Measurements from ENCODE around the gene PSMA5.
A peak's percentile ranks its signal among the peaks of the same experiment; 100 is the strongest.
"Not testable (repeated sequence)": the region's sequence is repeated elsewhere in the genome, so short reads cannot be mapped to it uniquely, and the experiment has no call there.

PSMA5 gene

DNA sequence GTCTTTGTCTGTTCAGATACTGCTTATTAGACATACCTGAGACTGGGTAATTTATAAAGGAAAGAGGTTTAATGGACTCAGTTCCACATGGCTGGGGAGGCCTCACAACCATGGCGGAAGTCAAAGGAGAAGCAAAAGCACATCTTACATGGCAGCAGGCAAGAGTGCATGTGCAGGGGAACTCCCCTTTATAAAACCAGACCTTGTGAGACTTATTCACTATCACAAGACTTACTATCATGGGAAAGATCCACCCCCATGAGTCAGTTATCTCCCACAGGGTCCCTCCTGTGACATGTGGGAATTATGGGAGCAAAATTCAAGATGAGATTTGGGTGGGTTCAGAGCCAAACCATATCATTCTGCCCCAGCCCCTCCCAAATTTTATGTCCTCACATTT, 7.1 kb upstream of the PSMA5 start:
- no peak for DNase-seq (ENCODE audit: low read depth, low spot score)

DNA sequence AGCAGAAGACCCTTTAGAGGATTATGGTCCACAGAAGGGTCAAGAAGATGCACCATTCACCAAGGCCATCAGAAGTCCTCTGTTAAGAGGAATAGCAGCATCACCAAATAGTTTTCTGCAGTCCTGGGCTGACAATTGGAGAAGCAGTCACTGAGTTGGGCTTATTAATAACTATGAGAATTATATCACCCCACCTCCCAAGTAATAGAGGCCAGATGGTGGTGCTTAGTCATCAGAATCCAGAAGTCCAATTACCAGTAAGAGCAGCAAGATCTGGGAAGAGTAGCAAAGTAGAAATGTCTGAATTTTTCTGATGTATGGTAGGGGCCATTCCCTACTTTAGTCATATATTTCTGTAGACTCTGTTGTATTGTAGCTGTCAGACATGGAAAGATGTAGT, 6.1 kb upstream of the PSMA5 start:
- no peak for DNase-seq (ENCODE audit: low read depth, low spot score)

- DNase-seq (ENCODE audit: low read depth, low spot score): no peak
Measured at GRCh38 chr1:109427171-109427467, 871 bp upstream of the PSMA5 start.

- no peak for DNase-seq (ENCODE audit: low read depth, low spot score)
Measured at GRCh38 chr1:109425391-109426280, 612 bp downstream of the PSMA5 start.

GRCh38 chr1:109423498-109423897, 2.8 kb downstream of the PSMA5 start:
- DNase-seq (ENCODE audit: low read depth, low spot score): no peak

DNA sequence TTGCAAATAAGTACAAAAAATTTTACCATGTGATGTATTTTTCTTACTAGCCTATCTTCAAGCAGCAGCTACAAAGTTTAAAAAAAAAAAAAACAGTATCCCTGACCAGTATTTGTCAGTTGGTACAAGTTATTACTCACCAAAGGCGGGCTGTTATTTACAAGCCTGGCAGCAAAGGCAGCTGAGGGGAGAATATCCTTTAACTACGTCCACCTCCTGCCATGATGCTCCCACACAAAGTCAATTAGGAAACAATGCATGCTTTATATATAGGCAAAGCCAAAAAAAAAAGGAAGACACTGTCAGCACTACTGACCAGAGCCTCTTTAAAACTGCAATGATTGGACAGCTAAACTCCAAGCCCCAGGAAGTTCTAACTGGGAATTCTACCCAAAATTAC, 13.7 kb downstream of the PSMA5 start:
- DNase-seq (ENCODE audit: low read depth, low spot score): no peak

- DNase-seq (ENCODE audit: low read depth, low spot score): no peak
Measured at GRCh38 chr1:109404838-109405237, 21.4 kb downstream of the PSMA5 start.

DNA sequence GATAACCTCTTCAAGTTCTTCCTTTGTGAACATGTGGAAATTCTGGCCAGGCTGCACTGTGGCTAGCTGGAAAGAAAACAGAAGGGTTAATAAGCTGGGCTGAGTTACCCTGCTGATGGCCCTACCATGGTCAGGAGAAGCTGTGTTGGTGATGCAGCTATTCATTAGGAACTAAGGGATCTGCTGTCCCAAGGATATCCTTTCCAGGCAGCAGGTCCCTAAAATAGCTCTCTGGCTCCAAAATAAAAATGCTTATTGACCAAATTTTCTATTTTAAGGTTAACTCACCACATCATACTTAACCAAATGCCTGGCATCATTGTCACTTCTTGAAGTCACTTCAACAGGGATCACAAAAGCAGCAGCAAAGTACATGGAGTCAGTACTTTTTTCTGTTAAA, 24.2 kb downstream of the PSMA5 start:
- DNase-seq (ENCODE audit: low read depth, low spot score): no peak

DNA sequence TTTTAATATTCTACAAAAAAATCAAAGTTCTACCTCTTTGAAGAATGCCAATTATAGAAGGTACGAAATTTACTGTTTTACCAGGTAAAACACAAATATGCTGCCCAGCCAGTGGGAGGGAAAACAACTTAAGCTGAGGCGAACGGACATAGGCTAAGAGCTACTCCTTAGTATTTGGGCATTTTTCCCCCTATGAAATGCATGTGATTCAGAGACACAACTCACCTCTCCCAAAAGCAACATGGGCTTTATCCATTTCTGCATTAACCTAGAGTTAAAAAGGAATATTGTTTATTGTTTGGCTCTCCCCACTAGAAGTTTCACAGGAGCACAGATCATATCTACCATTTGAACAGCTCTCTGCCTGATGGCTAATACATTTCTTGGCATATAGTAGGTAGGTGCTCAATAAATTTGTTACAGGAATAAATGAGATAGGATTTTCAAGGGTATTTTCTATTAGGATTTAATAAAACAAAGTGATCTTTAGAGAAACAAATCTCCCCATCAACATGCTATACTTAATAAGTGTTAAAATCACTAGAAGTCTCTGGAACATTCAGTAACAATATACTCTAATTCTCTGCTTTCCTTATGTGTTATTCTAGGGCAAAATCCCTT, 26.1 kb downstream of the PSMA5 start:
- DNase-seq (ENCODE audit: low read depth, low spot score): no peak

DNA sequence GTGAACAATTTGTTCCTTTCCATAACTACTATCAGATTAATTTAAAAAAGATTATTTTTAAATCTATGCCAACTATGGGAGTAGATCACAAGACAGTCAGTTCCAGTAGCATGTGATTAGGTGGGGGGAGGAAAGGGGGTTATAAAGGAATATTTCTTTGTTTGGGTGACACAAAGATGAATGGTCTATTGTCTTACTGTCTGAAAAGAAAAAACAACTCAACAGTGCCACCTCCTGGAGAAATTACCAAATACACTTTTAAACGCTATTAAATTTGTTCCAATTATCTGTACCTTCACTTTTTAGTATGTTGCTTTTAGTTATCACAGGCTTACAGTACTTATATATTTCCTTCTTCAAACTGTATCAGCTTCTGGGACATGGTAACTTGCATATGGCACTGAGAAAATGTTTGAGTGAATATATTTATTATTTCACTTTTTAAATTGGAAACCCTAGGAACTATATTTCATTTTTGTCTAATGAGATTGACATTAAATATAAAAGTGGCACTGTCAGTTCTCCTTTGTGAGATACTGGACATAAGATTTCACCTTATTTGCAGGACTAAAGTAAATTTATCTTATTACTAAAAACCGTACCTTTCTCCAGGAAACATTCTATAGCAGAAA, 26.8 kb downstream of the PSMA5 start:
- DNase-seq (ENCODE audit: low read depth, low spot score): no peak

DNA sequence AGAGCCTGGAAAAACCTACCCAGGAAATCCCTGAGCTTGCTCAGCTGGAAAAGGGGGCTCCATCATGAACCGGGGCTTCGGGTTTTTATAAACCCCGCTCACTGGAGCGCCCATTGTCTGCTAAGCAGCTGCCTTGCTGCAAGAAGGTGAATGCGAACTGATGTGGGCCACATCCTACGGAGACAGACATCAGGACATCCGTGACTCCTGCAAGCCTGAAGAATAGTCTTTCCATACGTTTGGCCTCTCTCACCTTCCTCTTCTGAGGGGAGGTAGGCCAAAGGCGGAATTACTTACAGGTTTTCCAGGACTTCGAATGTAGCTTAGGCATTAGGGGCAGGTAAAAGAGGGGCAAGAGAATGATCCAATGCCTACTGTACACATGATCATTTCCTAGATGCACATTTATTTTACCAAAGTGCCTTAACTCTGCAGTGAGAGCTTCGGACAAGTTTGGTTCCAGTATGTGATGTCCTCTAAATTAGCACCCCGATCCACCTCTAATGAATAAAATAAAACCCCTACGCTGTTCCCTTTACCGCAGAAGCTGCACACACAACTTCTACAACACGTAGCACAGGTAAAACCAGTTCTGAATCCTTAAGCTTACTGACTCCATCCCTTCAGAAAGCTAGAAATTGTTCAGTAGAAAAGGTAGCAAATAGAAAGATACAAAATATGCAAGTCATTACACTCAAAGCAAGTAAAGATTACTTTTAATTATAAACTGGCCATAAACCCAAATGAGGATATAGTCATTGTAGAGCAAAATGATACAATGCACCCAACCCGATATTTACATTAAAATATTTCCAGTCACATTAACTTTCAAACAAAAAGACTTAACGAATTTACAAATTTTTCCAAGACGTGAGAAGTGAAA, 27.7 kb downstream of the PSMA5 start:
- DNase-seq (ENCODE audit: low read depth, low spot score): no peak

DNA sequence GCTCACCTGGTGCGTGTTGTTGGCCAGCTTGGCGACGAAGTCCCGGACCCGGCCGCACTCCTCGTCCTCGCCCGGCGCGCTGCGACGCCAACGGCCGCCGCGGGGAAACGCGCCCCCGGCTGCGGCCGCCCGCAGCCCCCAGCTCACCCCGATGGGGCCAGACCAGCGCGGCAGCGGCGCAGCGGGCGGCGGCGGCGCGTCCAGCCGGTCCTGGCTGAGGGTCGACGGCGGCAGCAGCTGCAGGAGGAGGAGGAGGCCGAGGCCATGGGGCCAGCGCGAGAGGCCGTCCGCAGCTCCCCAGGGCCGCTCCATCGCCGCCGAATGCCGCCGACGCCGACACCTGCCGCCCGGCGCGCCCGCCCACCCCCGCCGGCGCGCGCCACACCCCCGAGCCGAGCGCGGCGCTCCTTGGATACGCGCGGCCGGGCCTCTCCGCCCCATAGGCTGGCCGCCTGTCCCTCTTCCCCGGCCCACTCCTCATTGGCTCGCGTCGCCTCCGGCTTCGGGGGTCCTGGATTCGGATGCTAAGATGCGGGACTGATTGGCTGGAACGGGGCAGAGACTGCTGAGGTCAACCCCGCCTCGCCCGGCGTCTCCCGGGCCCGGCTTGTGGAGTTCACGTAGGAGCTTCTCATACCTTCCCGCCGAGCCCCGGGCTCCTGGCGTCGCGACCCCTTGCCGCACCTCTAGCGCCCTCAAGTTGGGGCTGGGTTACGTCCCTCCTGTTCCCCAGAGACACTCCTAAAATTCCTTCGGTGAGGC, 28.5 kb downstream of the PSMA5 start, which contains the start of gene SORT1:
SORT1 (minus strand) TSS at position 338 of the 762 bp plus-strand sequence; CDS start at position 312, 26 bp downstream.
- peak; percentile 98 for DNase-seq (ENCODE audit: low read depth, low spot score)

DNA sequence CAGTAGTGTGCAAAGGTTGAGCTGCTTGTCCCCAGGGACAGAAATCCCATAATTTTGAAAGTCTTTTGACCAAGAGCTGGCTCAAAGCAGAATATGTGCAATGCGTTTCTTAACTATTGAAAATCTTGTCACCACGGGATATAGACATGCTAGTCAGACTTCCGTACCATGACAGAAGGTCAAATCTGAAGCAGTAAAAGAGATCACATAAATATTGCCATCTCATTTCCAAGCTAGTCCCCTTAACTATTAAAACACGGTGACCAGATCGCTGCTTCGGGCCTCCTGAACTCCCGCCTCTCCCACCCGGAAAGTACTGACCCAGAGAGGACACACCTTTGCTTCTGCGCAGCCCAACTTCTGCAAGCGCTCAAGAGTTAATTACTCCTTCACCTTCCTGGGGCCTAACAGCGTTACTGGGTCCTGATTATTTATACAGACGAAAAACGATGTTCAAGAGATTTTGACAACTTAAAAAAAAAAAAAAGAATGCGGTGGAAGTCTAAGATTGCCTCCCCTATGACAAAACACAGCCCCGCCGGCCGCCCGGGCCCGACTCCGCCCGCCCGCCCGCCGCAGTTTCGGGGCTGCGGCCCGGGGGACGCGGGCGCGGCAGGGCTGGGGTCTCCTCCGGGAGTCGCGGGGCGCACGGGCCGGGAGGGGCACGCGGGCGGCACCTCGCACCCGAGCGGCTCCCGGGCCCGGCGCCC, 29.2 kb downstream of the PSMA5 start:
- no peak for DNase-seq (ENCODE audit: low read depth, low spot score)

DNA sequence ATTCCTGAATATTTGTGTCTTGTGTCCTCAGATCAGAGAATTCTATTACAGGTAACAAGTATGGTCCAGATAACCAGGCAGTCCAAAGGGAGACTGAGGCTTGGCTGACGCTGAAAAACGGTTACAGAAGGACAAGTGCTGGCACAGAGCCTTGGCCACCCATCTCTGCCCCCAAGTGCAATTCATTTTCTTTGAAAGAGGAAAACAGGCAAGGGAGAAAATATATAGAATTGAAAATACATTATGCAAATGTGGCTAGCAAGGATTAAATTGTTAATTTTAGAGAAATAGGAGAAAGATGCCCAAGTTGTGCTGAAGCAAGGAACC, 29.8 kb downstream of the PSMA5 start:
- no peak for DNase-seq (ENCODE audit: low read depth, low spot score)

GRCh38 chr1:109395602-109396512, 30.4 kb downstream of the PSMA5 start:
- no peak for DNase-seq (ENCODE audit: low read depth, low spot score)

DNA sequence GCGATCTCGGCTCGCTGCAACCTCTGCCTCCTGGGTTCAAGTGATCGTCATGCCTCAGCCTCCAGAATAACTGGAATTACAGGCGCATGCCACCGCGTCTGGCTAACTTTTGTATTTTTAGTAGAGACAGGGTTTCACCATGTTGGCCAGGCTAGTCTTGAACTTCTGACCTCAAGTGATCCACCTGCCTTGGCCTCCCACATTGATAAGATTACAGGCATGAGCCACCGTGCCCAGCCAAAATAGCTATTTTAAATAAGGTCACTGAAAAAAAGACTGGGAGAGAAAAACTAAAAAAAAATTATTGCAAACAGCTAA, 31.0 kb downstream of the PSMA5 start:
- DNase-seq (ENCODE audit: low read depth, low spot score): not testable (repeated sequence)

DNA sequence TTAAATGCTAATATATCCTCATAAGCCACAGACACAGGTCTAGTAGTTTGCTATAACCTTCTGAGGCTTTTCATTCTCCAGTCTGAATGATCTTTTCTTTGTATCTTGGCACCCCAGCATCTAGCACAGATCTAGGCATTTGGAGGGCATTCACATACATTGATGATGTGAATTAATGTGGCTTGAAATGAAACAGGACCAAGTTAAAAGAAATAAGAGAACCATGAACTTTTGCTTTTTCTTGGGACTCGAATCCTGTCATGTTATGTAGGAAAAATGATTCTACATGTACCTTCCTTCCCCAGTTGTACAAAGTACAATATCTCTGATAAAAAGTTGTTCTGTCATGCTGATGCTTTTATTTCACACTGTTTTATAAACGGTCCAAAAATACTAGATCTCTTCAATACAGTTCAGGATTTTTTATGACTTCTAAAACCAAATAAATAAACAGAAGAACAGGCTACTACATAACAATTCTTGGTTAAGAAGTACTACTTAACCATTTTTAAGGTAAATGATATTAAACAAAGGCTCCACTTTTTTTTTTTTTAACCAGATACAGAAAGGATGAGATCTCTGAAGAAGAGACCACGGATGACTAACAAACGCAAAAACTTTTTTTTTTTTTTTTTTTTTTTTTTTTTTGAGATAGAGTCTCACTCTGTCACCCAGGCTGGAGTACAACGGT, 31.5 kb downstream of the PSMA5 start:
- no peak for DNase-seq (ENCODE audit: low read depth, low spot score)

DNA sequence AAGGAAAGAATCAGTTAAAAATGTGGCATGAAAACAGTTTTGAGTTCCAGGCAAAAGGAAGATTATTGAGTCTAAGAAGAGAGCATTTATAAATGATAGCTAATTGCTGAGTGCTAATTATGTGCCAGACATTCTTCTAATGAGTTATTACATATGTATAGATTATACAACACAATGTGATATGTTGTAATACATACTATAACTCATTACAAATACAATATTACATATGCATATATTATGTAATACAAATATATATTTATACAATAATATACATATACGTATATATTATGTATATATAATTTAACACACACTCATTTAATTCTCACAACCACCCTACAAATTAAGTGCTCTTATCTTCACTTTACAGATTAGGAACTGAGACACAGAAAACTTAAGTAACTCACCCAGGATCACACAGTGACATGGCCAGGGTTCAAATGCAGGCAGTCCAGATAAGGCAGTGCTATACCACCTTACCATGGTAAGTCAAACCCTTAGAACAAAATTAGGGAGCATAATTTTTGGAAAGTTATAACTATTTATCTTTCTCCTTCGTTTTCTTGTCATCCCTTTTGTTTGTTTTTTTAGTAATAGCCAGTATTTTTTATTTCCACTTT, 32.5 kb downstream of the PSMA5 start:
- no peak for DNase-seq (ENCODE audit: low read depth, low spot score)

Data from ELF-1 (cell line).